ENCODE measurements around the gene MYBPHL. TPM values are rescaled to one million over a fixed set of nuclear protein-coding genes. Genes with fewer than 3 reads are reported as not detected.

Gene MYBPHL, protein sequence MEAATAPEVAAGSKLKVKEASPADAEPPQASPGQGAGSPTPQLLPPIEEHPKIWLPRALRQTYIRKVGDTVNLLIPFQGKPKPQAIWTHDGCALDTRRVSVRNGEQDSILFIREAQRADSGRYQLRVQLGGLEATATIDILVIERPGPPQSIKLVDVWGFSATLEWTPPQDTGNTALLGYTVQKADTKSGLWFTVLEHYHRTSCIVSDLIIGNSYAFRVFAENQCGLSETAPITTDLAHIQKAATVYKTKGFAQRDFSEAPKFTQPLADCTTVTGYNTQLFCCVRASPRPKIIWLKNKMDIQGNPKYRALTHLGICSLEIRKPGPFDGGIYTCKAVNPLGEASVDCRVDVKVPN
- under 1 TPM in 3 of 8 experiments, not detected in 5; 0.67 to 0.92 (median 0.81) TPM for total RNA-seq

DNA sequence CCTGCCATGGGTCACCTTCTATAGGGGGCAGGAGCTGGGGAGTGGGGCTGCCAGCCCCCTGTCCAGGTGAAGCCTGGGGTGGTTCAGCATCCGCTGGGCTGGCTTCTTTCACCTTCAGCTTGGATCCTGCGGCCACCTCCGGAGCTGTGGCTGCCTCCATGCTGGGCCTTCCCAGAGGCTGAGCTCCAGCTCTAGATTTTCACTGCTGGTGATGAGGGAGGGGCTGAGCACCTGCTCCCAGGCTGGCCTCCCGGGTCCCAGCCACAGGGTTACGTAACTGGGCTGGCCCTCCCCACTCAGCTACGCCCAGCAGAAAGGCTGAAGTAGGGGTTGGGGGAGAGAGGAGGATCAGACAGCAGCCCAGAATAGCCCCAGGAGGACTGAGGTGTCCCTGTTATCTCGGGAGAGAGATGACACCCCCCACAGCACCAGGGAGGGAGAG is at the start of gene MYBPHL:
Gene MYBPHL (minus strand): TSS at position 180 of the 442 bp plus-strand sequence. CDS start 20 bp downstream, at position 160.
- WGBS, 10 experiments, result 20 to 58% (median 51%) methylated on average over 1 to 6 of the region's 7 CpGs; no CpG with 5 or more reads in 6 of the 10 experiments
- H3K4me1 ChIP-seq (replicated peaks in 1 of 2), result peaks cover 28 to 34% of the 10 kb centered on the region in 2 donors
- ATAC-seq (replicated peaks in 6 of 8), result peak in 7 of 8 experiments; percentile 16 to 86 (median 82)
- H3K27ac ChIP-seq, result peak within 1 kb of the TSS; percentile 68 to 85
- H3K4me3 ChIP-seq, result no peak within 1 kb of the TSS
- in situ Hi-C loops (cut with MboI; ENCODE audit: low pct_unique_long_range_greater_than_20kb in 2 of 9, low sequenced_read_pairs in 9 of 9, unreplicated experiment in 9 of 9), result no loop called here

DNA sequence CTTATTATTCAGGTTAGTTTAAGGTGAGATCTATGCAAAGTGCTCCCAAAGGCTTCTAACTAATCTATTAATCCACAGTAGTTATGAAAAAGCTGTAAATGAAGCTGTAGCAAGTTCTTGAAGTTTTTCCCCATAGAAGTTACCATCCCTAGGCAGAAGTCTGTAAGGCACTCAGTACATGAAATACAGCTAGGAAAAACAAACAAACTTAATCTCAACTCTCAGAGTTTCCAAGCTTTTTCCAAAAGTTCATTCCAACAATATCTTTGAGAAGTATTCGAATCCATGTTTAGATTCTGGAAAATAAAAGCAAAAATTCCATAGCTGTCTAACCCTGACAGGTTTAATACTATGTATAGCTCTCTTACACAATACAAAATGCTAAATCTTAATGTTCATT is 49.7 kb upstream of the MYBPHL start:
- Histone ChIP-seq H3K4me3 (no peak overlapping the region), H3K4me1 (replicated peaks in 1 of 2) (no peaks in the 10 kb centered on the region), H3K27ac (no peak overlapping the region)
- no peak for ATAC-seq (replicated peaks in 6 of 8)
- in situ Hi-C loops (cut with MboI; ENCODE audit: low pct_unique_long_range_greater_than_20kb in 2 of 9, low sequenced_read_pairs in 9 of 9, unreplicated experiment in 9 of 9), result no loop called here
- WGBS, 10 experiments, result 14 to 100% (median 83%) methylated on average over 1 of the region's 1 CpG; no CpG with 5 or more reads in 2 of the 10 experiments

DNA sequence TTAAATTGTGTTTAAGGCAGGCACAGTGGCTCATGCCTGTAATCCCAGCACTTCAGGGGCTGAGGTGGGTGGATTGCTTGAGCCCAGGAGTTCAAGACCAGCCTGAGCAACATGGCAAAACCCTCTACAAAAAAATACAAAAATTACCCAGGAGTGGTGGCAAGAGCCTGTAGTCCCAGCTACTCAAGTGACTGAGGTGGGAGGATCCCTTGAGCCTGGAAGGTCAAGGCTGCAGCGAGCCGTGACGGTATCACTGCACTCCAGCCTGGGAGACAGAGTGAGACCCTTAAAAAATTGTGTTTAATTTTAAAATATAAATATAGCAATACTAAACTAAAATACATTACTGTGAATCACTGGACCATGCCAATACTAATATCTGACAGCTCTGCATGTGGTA is 48.1 kb upstream of the MYBPHL start:
- no peak overlapping the region for H3K4me3 ChIP-seq
- no peak for ATAC-seq (replicated peaks in 6 of 8)
- no peaks in the 10 kb centered on the region for H3K4me1 ChIP-seq (replicated peaks in 1 of 2)
- 82 to 93% (median 90%) methylated on average over 3 of the region's 3 CpGs; no CpG with 5 or more reads in 5 of the 10 experiments for WGBS, 10 experiments
- in situ Hi-C loops (cut with MboI; ENCODE audit: low pct_unique_long_range_greater_than_20kb in 2 of 9, low sequenced_read_pairs in 9 of 9, unreplicated experiment in 9 of 9), result no loop called here
- no peak overlapping the region for H3K27ac ChIP-seq

DNA sequence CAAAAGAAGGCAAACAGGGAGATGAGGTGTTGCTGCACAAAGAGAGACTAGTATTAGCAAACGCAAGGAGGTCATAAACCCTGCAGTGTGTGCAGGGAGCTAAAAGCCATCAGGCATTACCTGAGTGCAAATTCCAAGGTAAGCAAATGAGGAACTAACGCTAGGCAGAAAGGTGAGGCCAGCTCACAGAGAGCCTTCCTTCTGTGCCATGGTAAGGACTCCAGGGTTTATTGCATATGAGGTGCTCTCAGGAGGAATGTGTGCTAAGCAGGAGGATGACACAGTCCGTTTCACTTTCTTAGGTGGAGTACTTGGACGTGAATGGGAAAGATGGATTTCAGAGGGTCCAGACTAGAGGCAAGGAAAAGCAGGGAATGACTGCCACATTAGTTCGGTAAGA is 44.6 kb upstream of the MYBPHL start:
- WGBS, 10 experiments, result 57 to 100% (median 85%) methylated on average over 1 to 4 of the region's 5 CpGs
- Histone ChIP-seq H3K4me3 (no peak overlapping the region), H3K4me1 (replicated peaks in 1 of 2) (no peaks in the 10 kb centered on the region), H3K27ac (no peak overlapping the region)
- in situ Hi-C loops (cut with MboI; ENCODE audit: low pct_unique_long_range_greater_than_20kb in 2 of 9, low sequenced_read_pairs in 9 of 9, unreplicated experiment in 9 of 9), result no loop called here
- ATAC-seq (replicated peaks in 6 of 8), result no peak

DNA sequence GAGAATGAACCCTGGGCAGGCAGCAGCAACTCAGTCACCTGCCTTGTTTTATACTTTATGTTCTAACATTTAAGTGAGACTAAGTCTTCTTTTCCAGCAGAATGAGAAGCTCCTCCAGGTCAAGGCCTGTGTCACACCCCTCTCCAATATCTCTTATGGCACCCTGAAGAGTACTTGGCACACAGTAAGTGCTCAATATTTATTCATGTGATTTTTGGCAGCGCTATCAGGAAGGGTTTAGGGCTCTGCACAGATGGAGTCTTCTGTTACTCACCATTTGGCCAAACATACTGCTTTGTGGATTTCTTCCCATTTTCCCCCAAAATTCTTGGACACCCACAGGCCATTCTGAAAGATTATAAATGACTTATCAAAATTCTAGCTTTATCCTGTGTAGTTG is 43.8 kb upstream of the MYBPHL start:
- no peak overlapping the region for H3K27ac ChIP-seq
- WGBS, 10 experiments, result 89 to 100% (median 100%) methylated on average over 1 of the region's 1 CpG; no CpG with 5 or more reads in 3 of the 10 experiments
- ATAC-seq (replicated peaks in 6 of 8), result no peak
- in situ Hi-C loops (cut with MboI; ENCODE audit: low pct_unique_long_range_greater_than_20kb in 2 of 9, low sequenced_read_pairs in 9 of 9, unreplicated experiment in 9 of 9), result no loop called here
- no peaks in the 10 kb centered on the region for H3K4me1 ChIP-seq (replicated peaks in 1 of 2)
- no peak overlapping the region for H3K4me3 ChIP-seq

DNA sequence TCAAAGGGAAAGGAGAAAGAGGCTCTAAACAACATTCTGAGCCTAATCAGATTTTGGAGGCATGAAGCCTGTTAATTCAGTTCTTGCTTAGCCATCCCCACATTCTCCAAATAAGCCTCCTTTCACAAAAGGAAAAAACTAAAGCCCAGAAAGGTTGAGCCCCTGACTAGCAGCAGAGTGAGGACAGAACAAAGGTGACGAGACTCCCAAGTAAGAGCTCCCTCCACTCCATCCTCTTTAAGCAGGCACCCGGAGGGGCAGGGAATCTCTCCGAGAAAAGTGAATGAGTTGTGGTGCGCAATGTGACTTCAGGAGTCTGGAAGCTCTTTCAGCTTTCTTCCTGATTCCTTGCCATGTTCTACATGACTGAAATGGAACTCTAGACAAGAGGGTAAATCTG is 43.4 kb upstream of the MYBPHL start:
- Histone ChIP-seq H3K27ac (no peak overlapping the region), H3K4me1 (replicated peaks in 1 of 2) (no peaks in the 10 kb centered on the region), H3K4me3 (no peak overlapping the region)
- 69 to 100% (median 89%) methylated on average over 1 to 4 of the region's 4 CpGs; no CpG with 5 or more reads in 3 of the 10 experiments for WGBS, 10 experiments
- in situ Hi-C loops (cut with MboI; ENCODE audit: low pct_unique_long_range_greater_than_20kb in 2 of 9, low sequenced_read_pairs in 9 of 9, unreplicated experiment in 9 of 9), result no loop called here
- ATAC-seq (replicated peaks in 6 of 8), result no peak

DNA sequence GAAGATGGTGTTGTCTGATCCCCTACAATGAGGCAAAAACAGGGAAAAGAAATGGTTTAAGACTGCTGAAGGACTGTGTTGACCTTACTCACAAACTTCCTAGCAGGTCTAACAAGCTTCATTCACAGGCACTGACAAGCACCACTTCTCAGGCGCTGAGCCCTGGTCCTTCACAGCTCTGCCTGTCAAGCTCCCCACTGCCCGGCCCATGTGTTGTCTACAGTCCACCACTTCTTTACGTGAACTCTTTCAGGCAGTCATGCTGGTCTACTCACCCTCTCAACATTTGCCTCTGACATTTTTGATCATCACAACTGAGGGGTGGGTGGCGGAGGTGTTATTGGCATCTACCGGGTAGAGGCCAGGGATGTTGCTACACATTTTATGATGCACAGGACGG is 40.7 kb upstream of the MYBPHL start:
- no peak for ATAC-seq (replicated peaks in 6 of 8)
- Histone ChIP-seq H3K4me1 (replicated peaks in 1 of 2) (no peaks in the 10 kb centered on the region), H3K4me3 (no peak overlapping the region), H3K27ac (no peak overlapping the region)
- 66 to 100% (median 98%) methylated on average over 2 to 5 of the region's 6 CpGs; no CpG with 5 or more reads in 5 of the 10 experiments for WGBS, 10 experiments
- in situ Hi-C loops (cut with MboI; ENCODE audit: low pct_unique_long_range_greater_than_20kb in 2 of 9, low sequenced_read_pairs in 9 of 9, unreplicated experiment in 9 of 9), result no loop called here

DNA sequence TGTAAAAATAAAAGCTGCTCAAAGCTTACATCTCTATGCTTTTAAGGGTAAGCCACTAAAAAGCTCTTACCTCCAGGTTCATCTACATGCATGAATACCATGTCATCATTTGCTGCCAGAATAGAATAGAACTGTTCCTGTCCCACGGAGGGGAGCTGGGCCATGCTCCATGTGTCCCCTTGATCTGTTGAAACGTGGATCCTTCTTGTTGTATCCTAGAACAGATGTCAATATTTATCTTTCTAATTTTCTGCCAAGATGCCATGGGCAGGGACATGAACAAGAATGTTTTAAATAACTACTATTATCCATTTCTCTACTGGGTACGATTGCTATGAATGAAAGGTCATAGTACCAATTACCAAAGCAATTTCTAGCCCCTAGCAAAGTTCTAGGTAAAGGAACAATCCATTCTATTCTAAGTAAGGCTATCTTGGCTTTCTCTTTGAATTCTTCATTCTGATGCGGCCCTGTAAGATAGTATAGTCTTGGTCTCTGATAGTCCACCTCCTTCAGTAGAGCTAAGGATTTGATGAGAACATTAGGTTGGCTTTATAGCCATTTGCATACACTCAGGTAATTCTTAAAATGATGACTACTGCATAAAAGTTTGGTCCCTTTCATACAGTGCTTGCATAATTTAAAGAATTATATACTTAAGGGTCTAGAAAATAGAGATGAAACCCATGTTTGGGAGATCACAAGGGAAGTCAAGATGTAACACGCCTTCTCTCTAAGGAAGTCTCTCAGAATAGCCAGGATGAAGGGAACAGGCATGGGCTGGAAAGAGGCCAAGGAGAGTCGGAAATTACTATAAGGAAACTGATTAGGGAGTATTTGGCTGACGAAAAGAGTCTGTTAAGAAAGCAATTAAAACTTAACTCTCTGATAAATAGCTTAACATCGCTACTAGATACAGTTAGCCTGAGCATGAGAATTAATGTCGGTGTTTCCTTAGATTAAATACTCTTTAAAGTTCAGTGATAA is 35.4 kb upstream of the MYBPHL start:
- in situ Hi-C loops (cut with MboI; ENCODE audit: low pct_unique_long_range_greater_than_20kb in 2 of 9, low sequenced_read_pairs in 9 of 9, unreplicated experiment in 9 of 9), result no loop called here
- no peak overlapping the region for H3K27ac ChIP-seq

DNA sequence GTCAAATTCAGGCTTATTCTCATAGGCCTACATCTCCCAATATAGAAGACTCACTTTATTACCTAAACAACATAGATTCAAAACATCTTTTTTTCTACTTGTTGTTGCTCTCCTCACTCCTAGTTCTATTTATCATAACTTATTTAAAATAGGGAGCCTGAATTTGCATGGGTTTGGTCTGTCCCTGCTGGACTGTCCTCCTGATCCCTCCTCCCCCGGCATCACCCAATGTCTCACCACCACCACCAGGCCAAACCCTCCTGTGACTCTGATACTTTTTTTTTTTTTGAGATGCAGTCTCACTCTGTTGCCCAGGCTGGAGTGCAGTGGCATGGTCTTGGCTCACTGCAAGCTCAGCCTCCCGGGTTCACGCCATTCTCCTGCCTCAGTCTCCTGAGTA is 31.8 kb upstream of the MYBPHL start:
- Histone ChIP-seq H3K27ac (no peak overlapping the region), H3K4me3 (no peak overlapping the region), H3K4me1 (replicated peaks in 1 of 2) (no peaks in the 10 kb centered on the region)
- in situ Hi-C loops (cut with MboI; ENCODE audit: low pct_unique_long_range_greater_than_20kb in 2 of 9, low sequenced_read_pairs in 9 of 9, unreplicated experiment in 9 of 9), result no loop called here
- peak in 3 of 8 experiments; percentile 81 to 100 (median 100) for ATAC-seq (replicated peaks in 6 of 8)
- WGBS, 10 experiments, result 80 to 100% (median 98%) methylated on average over 1 to 3 of the region's 3 CpGs; no CpG with 5 or more reads in 6 of the 10 experiments

More for the DNA sequence above, 35.4 kb upstream of the MYBPHL start:
- Histone ChIP-seq H3K4me1 (replicated peaks in 1 of 2) (no peaks in the 10 kb centered on the region), H3K4me3 (no peak overlapping the region)
- 56 to 98% (median 91%) methylated on average over 2 to 9 of the region's 9 CpGs for WGBS, 10 experiments
- ATAC-seq (replicated peaks in 6 of 8), result no peak

DNA sequence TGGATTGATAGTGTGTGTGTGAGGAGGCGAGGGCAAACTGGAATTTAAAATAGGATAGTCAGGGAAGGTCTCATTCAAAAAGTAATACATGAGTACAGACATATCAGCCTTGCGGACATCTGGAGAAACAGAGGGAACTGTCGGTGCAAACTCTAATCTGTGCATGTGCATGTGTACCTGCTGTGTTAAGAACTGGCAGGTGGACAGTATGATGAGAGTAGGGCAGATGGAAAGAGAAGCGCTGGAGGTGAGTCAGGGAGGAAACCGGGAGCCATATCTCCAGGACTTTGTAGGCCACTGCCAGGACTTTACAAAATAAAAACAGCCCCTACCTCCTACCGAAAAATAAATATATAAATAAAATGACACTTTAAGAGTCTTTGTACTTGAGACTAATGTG is 31.3 kb upstream of the MYBPHL start:
- H3K27ac ChIP-seq, result no peak overlapping the region
- in situ Hi-C loops (cut with MboI; ENCODE audit: low pct_unique_long_range_greater_than_20kb in 2 of 9, low sequenced_read_pairs in 9 of 9, unreplicated experiment in 9 of 9), result no loop called here
- no peak for ATAC-seq (replicated peaks in 6 of 8)

DNA sequence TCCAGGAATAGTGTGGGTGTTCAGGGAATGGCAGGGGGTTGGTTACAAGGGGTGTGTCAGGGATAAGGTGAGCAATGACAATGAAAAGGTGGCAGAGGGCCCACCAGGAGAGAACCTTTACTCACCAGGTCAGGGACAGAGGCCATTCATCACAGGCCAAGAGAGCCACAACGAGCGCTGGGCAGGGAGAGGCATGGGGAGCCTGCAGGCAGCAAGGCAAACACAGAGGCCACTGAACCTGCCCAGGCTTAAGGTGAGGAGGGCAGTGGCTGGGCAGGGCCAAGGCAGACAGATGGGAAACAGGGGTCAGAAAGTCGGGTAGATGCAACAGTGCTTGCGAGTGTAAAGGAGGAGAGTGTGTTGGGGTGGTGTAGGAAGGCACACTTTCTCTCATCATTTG is 28.3 kb upstream of the MYBPHL start:
- no peaks in the 10 kb centered on the region for H3K4me1 ChIP-seq (replicated peaks in 1 of 2)

More for the DNA sequence above, 31.3 kb upstream of the MYBPHL start:
- Histone ChIP-seq H3K4me1 (replicated peaks in 1 of 2) (no peaks in the 10 kb centered on the region), H3K4me3 (no peak overlapping the region)
- WGBS, 10 experiments, result 82 to 100% (median 95%) methylated on average over 3 to 6 of the region's 6 CpGs

DNA sequence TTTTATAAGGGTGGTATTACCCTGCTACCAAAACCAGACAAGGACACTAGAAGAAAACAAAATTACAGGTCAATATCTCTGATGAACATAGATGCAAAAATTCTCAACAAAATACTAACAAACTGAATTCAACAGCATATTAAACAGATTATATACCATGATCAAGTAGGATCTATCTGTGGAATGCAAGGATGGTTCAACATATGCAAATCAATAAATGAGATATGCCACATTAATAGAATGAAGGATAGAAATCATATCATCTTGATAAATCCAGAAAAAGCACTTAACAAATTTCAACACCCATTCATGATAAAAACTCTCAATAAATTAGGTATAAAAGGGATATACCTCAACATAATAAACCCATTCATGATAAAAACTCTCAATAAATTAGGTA is 24.3 kb upstream of the MYBPHL start:
- Histone ChIP-seq H3K4me3 (no peak overlapping the region), H3K4me1 (replicated peaks in 1 of 2) (no peaks in the 10 kb centered on the region), H3K27ac (no peak overlapping the region)
- in situ Hi-C loops (cut with MboI; ENCODE audit: low pct_unique_long_range_greater_than_20kb in 2 of 9, low sequenced_read_pairs in 9 of 9, unreplicated experiment in 9 of 9), result no loop called here
- no peak for ATAC-seq (replicated peaks in 6 of 8)

More for the DNA sequence above, 28.3 kb upstream of the MYBPHL start:
- no peak overlapping the region for H3K4me3 ChIP-seq
- in situ Hi-C loops (cut with MboI; ENCODE audit: low pct_unique_long_range_greater_than_20kb in 2 of 9, low sequenced_read_pairs in 9 of 9, unreplicated experiment in 9 of 9), result no loop called here
- no peak overlapping the region for H3K27ac ChIP-seq
- 80 to 100% (median 91%) methylated on average over 1 to 4 of the region's 4 CpGs; no CpG with 5 or more reads in 5 of the 10 experiments for WGBS, 10 experiments
- ATAC-seq (replicated peaks in 6 of 8), result no peak

DNA sequence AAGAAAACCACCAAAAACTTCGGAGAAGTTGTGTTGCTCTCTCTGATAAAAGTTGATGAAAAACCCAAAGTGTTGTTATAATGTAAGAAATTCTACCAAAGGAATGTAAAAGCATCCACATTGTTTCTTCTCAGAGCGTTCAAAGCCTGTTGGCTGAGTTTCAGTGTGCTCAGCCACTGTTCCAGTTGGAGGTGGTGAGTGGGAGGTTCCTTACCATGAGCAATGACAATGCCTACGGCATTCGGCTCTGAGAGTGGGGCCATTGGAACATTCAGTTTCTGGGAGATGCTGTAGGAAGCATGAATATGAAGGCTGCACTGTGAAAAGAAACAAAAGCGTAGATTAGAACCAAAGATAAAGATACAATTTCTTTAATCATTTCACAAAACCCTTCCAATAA is 20.5 kb upstream of the MYBPHL start:
- no peak overlapping the region for H3K27ac ChIP-seq
- ATAC-seq (replicated peaks in 6 of 8), result peak in 3 of 8 experiments; percentile 50 to 55 (median 53)
- WGBS, 10 experiments, result 36 to 100% (median 81%) methylated on average over 1 to 5 of the region's 5 CpGs; no CpG with 5 or more reads in 1 of the 10 experiments
- no peaks in the 10 kb centered on the region for H3K4me1 ChIP-seq (replicated peaks in 1 of 2)
- H3K4me3 ChIP-seq, result no peak overlapping the region
- in situ Hi-C loops (cut with MboI; ENCODE audit: low pct_unique_long_range_greater_than_20kb in 2 of 9, low sequenced_read_pairs in 9 of 9, unreplicated experiment in 9 of 9), result no loop called here
